GM13976 (cell line): ENCODE results near the gene ACSL5.

Experiments
- DNase-seq: peaks from one replicate; pipeline ENCODE4 v3.0.0; 2012; ENCODE audit warnings: low spot score
- CTCF ChIP-seq: IDR thresholded peaks from 2 replicates; pipeline ENCODE4 v1.5.1; 2012; ENCODE audit warnings: borderline replicate concordance, mild to moderate bottlenecking; ENCODE audit not compliant: insufficient read depth; ENCODE audit errors: extremely low read depth, missing control alignments, control extremely low read depth
- in situ Hi-C: fragments of 300-500 bp; cut with MboI; formaldehyde crosslinking; loops from one replicate; pipeline ENCODE4 v1.12.0; 2022; ENCODE audit warnings: low sequenced_read_pairs, mixed read lengths, inconsistent platforms; ENCODE audit not compliant: unreplicated experiment

The ACSL5 gene

DNA sequence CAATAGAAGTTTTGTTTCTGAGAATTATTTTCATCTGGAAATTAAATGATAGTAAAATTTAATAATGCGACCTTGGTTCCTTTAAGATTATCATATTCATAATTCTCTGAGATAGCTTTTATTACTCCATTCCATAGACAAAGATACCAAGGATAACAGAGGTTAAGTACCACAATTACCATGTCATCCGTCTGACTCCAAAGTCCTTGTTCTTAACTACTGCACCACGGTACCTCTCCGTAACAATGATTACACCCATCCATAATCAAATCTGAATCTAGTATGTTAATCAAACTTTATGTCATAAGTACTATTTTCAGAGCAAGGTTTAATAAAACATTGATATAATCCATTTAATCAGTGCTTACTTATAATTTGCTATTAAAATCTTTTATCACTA is 64.4 kb downstream of the ACSL5 start:
- no peak for DNase-seq
- in situ Hi-C loops: no loop called here
- no peak for TF ChIP-seq CTCF

DNA sequence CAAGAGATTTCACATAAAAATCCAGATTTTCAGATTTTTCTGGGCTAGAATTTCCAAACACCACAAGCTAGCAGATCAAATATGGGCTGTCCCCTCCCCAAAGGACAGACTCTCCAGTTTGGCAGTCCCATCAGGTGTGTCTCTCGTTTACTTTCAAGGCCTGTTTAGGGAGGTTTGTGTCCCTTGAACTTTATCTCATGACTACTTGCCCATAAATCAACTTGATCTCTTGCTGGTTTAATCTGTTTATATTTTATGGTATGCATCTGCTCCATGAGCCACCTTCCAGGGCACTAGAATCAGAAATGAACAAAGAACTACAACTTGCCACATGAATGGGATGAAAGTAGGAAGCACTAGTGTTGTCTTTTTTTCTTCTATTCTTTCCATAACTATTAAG is 67.6 kb downstream of the ACSL5 start:
- TF ChIP-seq CTCF: no peak
- in situ Hi-C loops: no loop called here

DNA sequence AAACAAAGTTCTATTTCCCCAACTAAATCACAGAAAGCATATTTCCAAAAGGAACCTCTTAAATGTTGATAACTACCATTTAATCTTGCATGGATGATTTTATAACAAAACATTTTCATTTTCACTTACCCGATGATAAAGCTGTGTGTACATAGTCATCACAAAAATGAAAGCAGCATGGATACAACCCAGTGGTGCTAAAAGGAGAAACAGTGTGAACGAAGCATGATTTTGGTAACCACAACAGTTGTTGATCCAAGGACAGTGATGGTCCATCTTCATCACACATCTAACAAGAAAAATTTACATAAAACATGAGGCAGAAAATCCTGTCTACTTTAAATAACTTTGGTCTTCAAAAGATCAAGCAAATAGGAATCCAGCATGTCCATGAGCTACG is 68.1 kb downstream of the ACSL5 start:
- no peak for TF ChIP-seq CTCF
- no peak for DNase-seq
- in situ Hi-C loops: no loop called here

More for the DNA sequence above, 67.6 kb downstream of the ACSL5 start:
- no peak for DNase-seq

DNA sequence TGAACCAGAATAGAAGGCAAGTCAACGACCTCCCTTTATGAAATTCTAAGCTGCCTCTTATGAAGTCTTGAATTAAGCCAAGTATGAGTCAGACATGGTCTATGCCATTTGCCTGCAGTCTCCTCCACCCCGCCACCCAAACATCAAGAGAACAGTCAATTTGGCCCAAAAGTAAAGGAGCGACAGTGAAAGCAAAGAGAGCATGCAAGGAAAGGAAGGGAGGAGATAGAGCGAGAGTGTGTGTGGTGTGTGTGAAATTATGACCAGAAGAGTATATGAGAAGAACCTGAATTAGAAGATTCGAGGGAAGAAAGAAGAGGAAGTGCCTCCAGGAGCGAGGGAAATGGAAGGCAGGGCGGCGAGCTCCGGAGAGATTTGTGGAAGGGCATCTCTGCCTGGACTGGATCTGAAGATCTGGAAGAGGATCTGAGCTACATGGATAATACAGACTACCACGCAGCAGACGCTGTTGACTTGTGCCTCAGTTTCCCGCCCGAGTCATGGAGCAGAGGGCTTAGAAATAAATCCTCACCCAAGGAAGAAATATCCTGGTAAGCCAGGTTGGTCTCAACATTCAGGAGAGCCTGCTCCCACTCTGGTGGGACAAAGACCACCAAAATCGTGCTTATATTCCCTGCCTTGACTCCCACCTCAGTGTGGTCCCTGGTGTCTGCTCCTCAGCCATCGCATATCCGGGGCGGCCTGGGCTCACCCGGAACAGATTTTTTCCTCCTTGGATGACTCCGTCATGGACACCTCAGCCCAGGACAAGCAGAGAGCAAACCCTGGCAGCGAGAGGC is 72.3 kb downstream of the ACSL5 start:
- in situ Hi-C loops: no loop called here
- no peak for DNase-seq
- TF ChIP-seq CTCF: no peak

GRCh38 chr10:112446855-112447619 is 73.1 kb downstream of the ACSL5 start, which contains the start of the genes VTI1A and ZDHHC6:
Gene VTI1A (plus strand): TSS chr10:112447215. CDS start chr10:112447374, 159 bp downstream.
Gene ZDHHC6 (minus strand): TSS chr10:112446914. CDS start chr10:112445436, 1,478 bp downstream.
- DNase-seq: peak; percentile 88
- no peak for TF ChIP-seq CTCF
- in situ Hi-C loops: no loop called here

GRCh38 chr10:112447620-112447928 is 73.7 kb downstream of the ACSL5 start:
- in situ Hi-C loops: no loop called here
- TF ChIP-seq CTCF: no peak

More at GRCh38 chr10:112447620-112447928, 73.7 kb downstream of the ACSL5 start:
- DNase-seq: no peak
